Sigmoid colon (tissue), 4 donors: Measurements from ENCODE around the gene FAU.

Source experiments
- CTCF ChIP-seq, 4 experiments: fragments of 450-650 bp in 3 of 4; fragments of 200-600 bp in 1 of 4; IDR thresholded peaks; one replicate each; pipeline ENCODE4 v1.5.1; 2016 to 2019; ENCODE audit warnings: antibody characterized with exemption in 4 of 4, mild to moderate bottlenecking in 3 of 4, moderate library complexity in 2 of 4
- EP300 ChIP-seq, 4 donors: sonication (generic); formaldehyde crosslinking; IDR thresholded peaks; one replicate each; pipeline ENCODE4 v1.6.1; 2017; ENCODE audit warnings: antibody characterized with exemption in 4 of 4
- POLR2A ChIP-seq, 2 donors: fragments of 450-650 bp; IDR thresholded peaks; one replicate each; pipeline ENCODE4 v1.6.1; 2016; ENCODE audit warnings: antibody characterized with exemption in 2 of 2, mild to moderate bottlenecking in 2 of 2, moderate library complexity in 2 of 2
- POLR2AphosphoS5 ChIP-seq, 4 donors: sonication (generic); formaldehyde crosslinking; IDR thresholded peaks; one replicate each; pipeline ENCODE4 v1.6.1; 2017; ENCODE audit warnings: antibody characterized with exemption in 4 of 4

- TF ChIP-seq CTCF (IDR thresholded peaks at IDR 0.05) (no peak), POLR2AphosphoS5 (IDR thresholded peaks at IDR 0.05) (no peak), POLR2A (IDR thresholded peaks at IDR 0.05) (no peak), EP300 (IDR thresholded peaks at IDR 0.05) (no peak)
Observed at GRCh38 chr11:65132988-65133700, 11.2 kb upstream of the FAU start.
